Erythroblast (primary cell): ENCODE measurements around the gene THRSP.
"Not testable (repeated sequence)": the region's sequence is repeated elsewhere in the genome, so short reads cannot be mapped to it uniquely, and the experiment has no call there.

Experiments
- DNase-seq, 2 experiments: peaks; one replicate each; lab custom pipeline; 2025; lab: John Stamatoyannopoulos, UW
- GATA1 ChIP-seq: IDR thresholded peaks from 2 replicates; pipeline ENCODE4 v1.6.1; 2011; ENCODE audit warnings: low read depth, mild to moderate bottlenecking, control low read depth, low read length, moderate library complexity
- POLR2A ChIP-seq: IDR thresholded peaks from 2 replicates; pipeline ENCODE4 v1.6.1; 2011; ENCODE audit warnings: mild to moderate bottlenecking, low read length

Gene THRSP

GRCh38 chr11:78045851-78046485 lies 17.7 kb upstream of the THRSP start:
- peak; percentile 68 to 84 for DNase-seq
- TF ChIP-seq POLR2A, result no peak
- no peak for TF ChIP-seq GATA1

GRCh38 chr11:78046486-78046854 lies 17.2 kb upstream of the THRSP start:
- TF ChIP-seq GATA1, result no peak
- no peak for TF ChIP-seq POLR2A
- DNase-seq, result no peak

- no peak for DNase-seq
- TF ChIP-seq POLR2A (no peak), GATA1 (no peak)
Measured at GRCh38 chr11:78048561-78048960, 15.1 kb upstream of the THRSP start.

- TF ChIP-seq POLR2A, result no peak
- no peak for TF ChIP-seq GATA1
- DNase-seq, result no peak
Measured at GRCh38 chr11:78049348-78049747, 14.3 kb upstream of the THRSP start.

GRCh38 chr11:78050964-78051831 lies 12.5 kb upstream of the THRSP start:
- DNase-seq, result peak in 1 of 2 experiments; percentile 21
- TF ChIP-seq POLR2A (no peak), GATA1 (no peak)

- no peak for DNase-seq
- no peak for TF ChIP-seq GATA1
- TF ChIP-seq POLR2A, result no peak
Measured at GRCh38 chr11:78054971-78055370, 8.7 kb upstream of the THRSP start.

GRCh38 chr11:78056093-78056492 lies 7.6 kb upstream of the THRSP start:
- no peak for TF ChIP-seq GATA1
- peak in 1 of 2 experiments; percentile 13 for DNase-seq

- DNase-seq, result no peak
- TF ChIP-seq GATA1 (no peak), POLR2A (no peak)
Measured at GRCh38 chr11:78057462-78058055, 6.1 kb upstream of the THRSP start.

GRCh38 chr11:78059749-78060328 lies 3.8 kb upstream of the THRSP start:
- not testable (repeated sequence) for DNase-seq

- no peak for DNase-seq
- no peak for TF ChIP-seq POLR2A
- no peak for TF ChIP-seq GATA1
Measured at GRCh38 chr11:78060533-78060932, 3.1 kb upstream of the THRSP start.

- no peak for TF ChIP-seq GATA1
- no peak for TF ChIP-seq POLR2A
- DNase-seq, result no peak
Measured at GRCh38 chr11:78061088-78061920, 2.4 kb upstream of the THRSP start.

GRCh38 chr11:78061921-78062311 lies 1.7 kb upstream of the THRSP start:
- TF ChIP-seq GATA1, result no peak
- TF ChIP-seq POLR2A, result no peak

GRCh38 chr11:78062671-78063070 lies 990 bp upstream of the THRSP start:
- TF ChIP-seq GATA1, result no peak
- no peak for TF ChIP-seq POLR2A
- no peak for DNase-seq

More at GRCh38 chr11:78061921-78062311, 1.7 kb upstream of the THRSP start:
- DNase-seq, result no peak

- TF ChIP-seq GATA1, result no peak
- TF ChIP-seq POLR2A, result no peak
- no peak for DNase-seq
Measured at GRCh38 chr11:78065203-78065602, 1.5 kb downstream of the THRSP start.
